Daoy (cell line): ENCODE data around the gene PLPP4. TPM values are rescaled to one million over a fixed set of nuclear protein-coding genes. Genes with fewer than 3 reads are reported as not detected.

ENCODE experiments used
- DNase-seq: peaks from one replicate; pipeline ENCODE4 v3.0.0-alpha.2; 2015; ENCODE audit warnings: low read depth
- total RNA-seq: library from RNA; depleted of rRNA; stranded (reverse); fragments of >200 nt; shearing (Covaris generic); gene quantifications from 2 replicates; pipeline ENCODE4 v1.2.3, GENCODE V29; 2014

PLPP4 gene
- total RNA-seq, 1 experiment from 2014 or later: 3.9 TPM

- no peak for DNase-seq
Observed at GRCh38 chr10:120456143-120456625, 843 bp upstream of the PLPP4 start.

GRCh38 chr10:120457431-120458172 is 575 bp downstream of the PLPP4 start:
- DNase-seq: no peak

- no peak for DNase-seq
Observed at GRCh38 chr10:120458432-120458831, 1.4 kb downstream of the PLPP4 start.

GRCh38 chr10:120459185-120459584 is 2.2 kb downstream of the PLPP4 start:
- no peak for DNase-seq

- DNase-seq: no peak
Observed at GRCh38 chr10:120460186-120460585, 3.2 kb downstream of the PLPP4 start.

- DNase-seq: peak; percentile 82
Observed at GRCh38 chr10:120460776-120461175, 3.7 kb downstream of the PLPP4 start.

- DNase-seq: no peak
Observed at GRCh38 chr10:120462018-120462682, 5.1 kb downstream of the PLPP4 start.

- DNase-seq: no peak
Observed at GRCh38 chr10:120465138-120465537, 8.1 kb downstream of the PLPP4 start.

GRCh38 chr10:120466006-120466405 is 9.0 kb downstream of the PLPP4 start:
- DNase-seq: no peak

GRCh38 chr10:120473593-120473992 is 16.6 kb downstream of the PLPP4 start:
- DNase-seq: no peak

GRCh38 chr10:120474956-120475355 is 17.9 kb downstream of the PLPP4 start:
- DNase-seq: no peak

GRCh38 chr10:120475844-120476791 is 19.1 kb downstream of the PLPP4 start:
- DNase-seq: no peak

GRCh38 chr10:120477021-120477742 is 20.2 kb downstream of the PLPP4 start:
- DNase-seq: peak; percentile 7

- peak; percentile 7 for DNase-seq
Observed at GRCh38 chr10:120477743-120478141, 20.7 kb downstream of the PLPP4 start.

GRCh38 chr10:120478386-120478785 is 21.4 kb downstream of the PLPP4 start:
- DNase-seq: no peak

GRCh38 chr10:120479506-120479905 is 22.5 kb downstream of the PLPP4 start:
- DNase-seq: no peak

GRCh38 chr10:120480065-120480600 is 23.1 kb downstream of the PLPP4 start:
- DNase-seq: no peak

- no peak for DNase-seq
Observed at GRCh38 chr10:120480848-120481247, 23.8 kb downstream of the PLPP4 start.

GRCh38 chr10:120483006-120483405 is 26.0 kb downstream of the PLPP4 start:
- DNase-seq: no peak

- DNase-seq: no peak
Observed at GRCh38 chr10:120483651-120484301, 26.7 kb downstream of the PLPP4 start.

- no peak for DNase-seq
Observed at GRCh38 chr10:120485946-120486345, 28.9 kb downstream of the PLPP4 start.
